NB4 (cell line): Measurements from ENCODE around the gene KLHDC8A.
"Not testable (repeated sequence)": the region's sequence is repeated elsewhere in the genome, so short reads cannot be mapped to it uniquely, and the experiment has no call there.

ENCODE experiments used
- DNase-seq: peaks from one replicate; pipeline ENCODE4 v3.0.0; 2010; ENCODE audit warnings: low read depth
- H3K4me3 ChIP-seq: one replicate; pipeline ENCODE4 v1.5.1; 2011; ENCODE audit warnings: mild to moderate bottlenecking, low read depth, low read length, moderate library complexity
- CTCF ChIP-seq: IDR thresholded peaks from one replicate; pipeline ENCODE4 v1.5.1; 2012; ENCODE audit warnings: low read depth, low read length
- MAX ChIP-seq: IDR thresholded peaks from 2 replicates; pipeline ENCODE4 v1.6.1; 2011; ENCODE audit warnings: low read depth, low read length
- MYC ChIP-seq: IDR thresholded peaks from 2 replicates; pipeline ENCODE4 v1.6.1; 2011; ENCODE audit warnings: low read depth, low read length
- POLR2A ChIP-seq: IDR thresholded peaks from 2 replicates; pipeline ENCODE4 v1.6.1; 2011; ENCODE audit warnings: mild to moderate bottlenecking; ENCODE audit not compliant: insufficient read length; ENCODE audit errors: extremely low read depth

Gene KLHDC8A

GRCh38 chr1:205369701-205370123 is 13.0 kb upstream of the KLHDC8A start:
- DNase-seq: no peak
- TF ChIP-seq MYC (no peak), POLR2A (no peak), CTCF (no peak), MAX (no peak)
- no peak overlapping the region for H3K4me3 ChIP-seq

- no peak overlapping the region for H3K4me3 ChIP-seq
- DNase-seq: no peak
- TF ChIP-seq POLR2A: no peak
- no peak for TF ChIP-seq MYC
- no peak for TF ChIP-seq MAX
- no peak for TF ChIP-seq CTCF
These were observed 11.8 kb upstream of the KLHDC8A start for GRCh38 chr1:205368478-205368877.

GRCh38 chr1:205365945-205366463 is 9.3 kb upstream of the KLHDC8A start:
- TF ChIP-seq CTCF: no peak
- TF ChIP-seq MAX: no peak
- no peak for TF ChIP-seq POLR2A
- no peak for TF ChIP-seq MYC
- DNase-seq: no peak
- H3K4me3 ChIP-seq: no peak overlapping the region

GRCh38 chr1:205365086-205365485 is 8.4 kb upstream of the KLHDC8A start:
- H3K4me3 ChIP-seq, DNase-seq: not testable (repeated sequence)

GRCh38 chr1:205360891-205361290 is 4.2 kb upstream of the KLHDC8A start:
- no peak overlapping the region for H3K4me3 ChIP-seq
- TF ChIP-seq MAX: no peak
- no peak for TF ChIP-seq CTCF
- no peak for TF ChIP-seq POLR2A
- no peak for TF ChIP-seq MYC
- no peak for DNase-seq

GRCh38 chr1:205359771-205360565 is 3.2 kb upstream of the KLHDC8A start:
- DNase-seq: no peak
- TF ChIP-seq CTCF (no peak), POLR2A (no peak), MAX (no peak), MYC (no peak)
- no peak overlapping the region for H3K4me3 ChIP-seq
